GM12872 (cell line): ENCODE results near the gene ENTPD5.

ENCODE experiments used
- TF ChIP-seq, protein P1 (sequence below): IDR thresholded peaks from 3 replicates; pipeline ENCODE4 v1.5.1; 2011; ENCODE audit warnings: low read depth, mild to moderate bottlenecking, low read length, moderate library complexity; ENCODE audit not compliant: insufficient read depth

ENTPD5 gene

DNA sequence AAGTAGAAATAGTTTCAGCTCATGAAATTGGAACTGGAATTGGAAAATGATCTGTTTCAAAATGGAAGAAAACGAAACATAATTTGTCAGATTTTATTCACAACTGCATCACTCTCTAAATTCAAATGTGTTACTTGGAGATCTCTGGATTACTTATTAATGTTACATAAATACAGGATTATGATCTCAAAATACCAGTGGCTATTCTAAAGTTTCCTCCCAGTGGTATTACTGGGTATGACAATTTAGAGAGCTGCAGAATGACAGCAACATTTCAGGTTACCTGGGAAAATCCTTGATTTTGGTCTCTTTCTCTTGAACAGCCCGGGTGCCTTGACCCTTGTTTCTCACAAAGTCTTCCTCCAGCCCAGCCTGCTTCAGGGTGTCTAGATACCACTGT is 83.4 kb downstream of the ENTPD5 start:
- TF ChIP-seq, protein P1, sequence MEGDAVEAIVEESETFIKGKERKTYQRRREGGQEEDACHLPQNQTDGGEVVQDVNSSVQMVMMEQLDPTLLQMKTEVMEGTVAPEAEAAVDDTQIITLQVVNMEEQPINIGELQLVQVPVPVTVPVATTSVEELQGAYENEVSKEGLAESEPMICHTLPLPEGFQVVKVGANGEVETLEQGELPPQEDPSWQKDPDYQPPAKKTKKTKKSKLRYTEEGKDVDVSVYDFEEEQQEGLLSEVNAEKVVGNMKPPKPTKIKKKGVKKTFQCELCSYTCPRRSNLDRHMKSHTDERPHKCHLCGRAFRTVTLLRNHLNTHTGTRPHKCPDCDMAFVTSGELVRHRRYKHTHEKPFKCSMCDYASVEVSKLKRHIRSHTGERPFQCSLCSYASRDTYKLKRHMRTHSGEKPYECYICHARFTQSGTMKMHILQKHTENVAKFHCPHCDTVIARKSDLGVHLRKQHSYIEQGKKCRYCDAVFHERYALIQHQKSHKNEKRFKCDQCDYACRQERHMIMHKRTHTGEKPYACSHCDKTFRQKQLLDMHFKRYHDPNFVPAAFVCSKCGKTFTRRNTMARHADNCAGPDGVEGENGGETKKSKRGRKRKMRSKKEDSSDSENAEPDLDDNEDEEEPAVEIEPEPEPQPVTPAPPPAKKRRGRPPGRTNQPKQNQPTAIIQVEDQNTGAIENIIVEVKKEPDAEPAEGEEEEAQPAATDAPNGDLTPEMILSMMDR = peak; percentile 39; the same call in 2 of the 3 replicates

DNA sequence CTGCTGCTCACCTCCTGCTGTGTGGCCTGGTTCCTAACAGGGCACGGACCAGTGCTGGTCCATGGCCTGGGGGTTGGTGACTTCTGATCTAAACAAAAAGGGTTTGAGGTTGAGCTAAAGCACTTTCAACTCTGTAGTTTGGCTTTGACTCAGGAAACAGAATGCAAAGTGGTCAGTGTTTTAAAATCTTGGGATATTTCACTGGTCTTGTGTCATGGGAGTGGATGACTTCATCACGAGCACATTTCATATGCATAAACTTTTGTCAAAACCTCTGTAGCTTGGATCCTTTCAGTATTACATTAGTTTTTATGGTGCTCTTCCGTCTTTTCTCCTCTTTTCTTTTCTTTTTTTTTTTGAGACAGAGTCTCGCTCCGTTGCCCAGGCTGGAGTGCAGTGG is 94.8 kb downstream of the ENTPD5 start:
- TF ChIP-seq, protein P1 = no peak

DNA sequence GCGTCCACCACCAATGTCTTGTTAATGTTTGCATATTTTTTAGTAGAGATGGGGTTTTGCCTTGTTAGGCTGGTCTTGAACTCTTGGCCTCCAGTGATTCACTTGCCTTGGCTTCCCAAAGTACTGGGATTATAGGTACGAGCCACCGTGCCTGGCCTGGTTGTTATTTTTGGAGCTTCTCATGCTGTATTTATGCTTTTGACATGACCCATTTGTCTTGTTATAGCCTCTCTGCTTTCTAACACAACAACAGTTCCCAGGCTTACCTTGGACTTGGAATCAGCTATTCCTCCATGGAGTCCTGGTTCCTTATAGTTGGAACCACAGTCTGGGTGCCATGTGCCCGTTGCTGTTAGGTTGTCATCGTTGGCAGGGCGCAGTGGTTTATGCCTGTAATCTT is 102.8 kb downstream of the ENTPD5 start:
- TF ChIP-seq, protein P1 = no peak

DNA sequence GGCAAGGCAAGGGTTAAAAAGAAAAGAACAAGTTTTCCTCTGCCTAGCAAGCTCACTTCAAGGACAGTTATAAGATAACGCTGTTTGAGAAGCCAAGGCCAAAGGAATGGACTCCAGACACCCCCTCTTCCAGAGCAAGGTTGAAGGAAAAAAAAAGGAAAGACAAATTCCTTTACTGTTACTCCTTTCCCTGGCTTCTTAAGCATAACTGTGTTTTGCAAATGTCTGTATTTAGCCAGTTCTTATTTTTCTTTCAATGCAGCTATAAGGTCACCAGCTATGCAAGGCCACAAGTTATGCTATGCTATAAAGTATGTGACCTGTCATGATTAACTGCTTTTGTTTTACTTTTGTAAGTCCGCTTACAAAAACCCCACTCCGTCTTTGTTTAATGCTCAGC is 105.8 kb downstream of the ENTPD5 start:
- TF ChIP-seq, protein P1 = no peak

DNA sequence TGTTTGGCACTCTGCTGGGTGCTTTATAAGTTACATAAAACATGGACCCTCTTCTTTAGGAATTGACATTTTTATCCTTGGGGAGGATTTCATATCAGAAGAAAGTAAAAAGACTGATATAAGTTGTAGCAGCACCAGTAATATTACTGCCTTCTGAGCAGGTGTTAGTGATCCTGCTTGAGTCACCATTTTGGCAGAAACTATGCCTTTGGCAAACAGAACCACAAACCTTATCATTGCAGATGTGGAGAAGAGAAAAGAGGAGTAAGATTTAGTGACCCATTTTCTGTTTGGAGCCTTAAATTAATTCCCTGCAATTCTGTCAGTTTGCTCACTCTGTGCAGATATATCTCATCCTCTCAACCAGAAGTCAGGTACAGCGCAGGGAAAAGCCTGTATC is 109.4 kb downstream of the ENTPD5 start:
- TF ChIP-seq, protein P1 = no peak
